ENCODE data around the gene SGPP2.

The SGPP2 gene

DNA sequence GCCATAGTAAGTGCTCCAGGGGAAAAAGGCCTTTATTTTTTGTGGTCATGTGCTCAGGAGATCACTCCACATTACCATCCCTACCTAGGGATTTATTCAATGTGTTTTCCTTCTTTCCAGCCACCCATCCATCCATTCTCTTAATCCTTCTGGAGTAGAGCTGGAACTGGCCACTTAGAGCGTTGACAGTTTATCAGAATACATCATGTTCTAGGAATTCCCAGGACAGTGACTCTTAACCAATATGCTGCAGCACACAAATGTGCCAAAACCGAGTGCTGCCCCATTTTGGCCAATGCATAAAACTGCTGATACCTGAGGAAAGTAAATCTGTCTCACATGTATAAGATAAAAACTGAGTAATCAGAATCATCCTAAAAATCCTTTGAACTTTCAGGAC is 167.8 kb downstream of the SGPP2 start:
- no peak for DNase-seq

DNA sequence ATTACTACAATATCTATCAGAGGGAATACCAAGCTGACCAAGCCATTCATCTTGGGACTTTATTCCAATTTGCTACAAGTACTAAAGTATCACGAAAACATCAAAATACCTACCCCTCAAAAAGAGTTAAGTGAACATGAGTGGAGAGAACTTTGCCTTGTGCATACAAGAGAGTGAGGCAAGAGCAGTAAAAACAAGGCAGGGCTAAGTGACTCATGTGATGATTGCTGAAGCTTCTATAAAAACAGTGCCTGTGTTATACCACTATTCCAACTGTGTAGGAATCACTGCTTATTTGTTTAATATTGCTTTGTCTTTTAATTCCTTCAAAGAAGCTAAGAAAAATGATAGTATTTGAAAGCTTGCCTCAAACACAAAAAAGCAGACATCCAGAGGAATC is 170.3 kb downstream of the SGPP2 start:
- no peak for DNase-seq

DNA sequence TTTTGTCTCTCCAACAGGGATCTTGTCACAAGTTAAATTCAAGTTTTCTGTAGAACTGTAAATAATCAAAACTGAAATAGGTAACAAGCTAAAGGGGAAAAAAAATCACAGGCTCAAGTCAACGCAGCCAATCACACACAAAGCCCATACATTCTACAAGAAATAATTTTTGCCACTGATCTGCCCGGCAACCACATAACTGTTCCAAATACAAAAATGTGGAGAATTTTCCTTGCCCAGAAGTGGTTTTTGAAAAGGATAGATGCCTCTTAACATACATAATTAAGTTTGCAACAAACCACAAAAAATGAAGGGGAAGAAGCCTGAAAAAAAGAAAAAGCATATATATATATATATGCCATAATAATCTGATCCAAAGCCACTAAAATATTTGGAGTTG is 171.2 kb downstream of the SGPP2 start:
- no peak for DNase-seq

DNA sequence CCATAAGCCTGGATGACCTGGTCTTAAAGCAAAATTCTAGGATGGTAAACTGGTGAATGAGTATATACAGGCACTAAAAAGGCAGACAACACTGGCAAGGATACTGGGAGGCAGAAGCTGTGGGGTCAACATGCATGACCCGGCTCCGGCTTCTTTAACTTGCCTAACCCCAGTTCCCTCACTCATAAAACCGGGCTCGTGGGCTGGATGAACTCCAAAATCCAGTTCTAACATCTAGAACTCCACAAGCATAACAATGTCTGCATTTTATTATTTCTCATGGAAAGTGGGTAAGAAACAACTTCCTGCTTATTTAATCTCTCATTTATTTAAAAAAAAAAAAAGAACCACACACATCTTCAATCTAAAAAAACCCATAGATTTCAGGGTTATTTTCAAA is 174.3 kb downstream of the SGPP2 start:
- no peak for DNase-seq

DNA sequence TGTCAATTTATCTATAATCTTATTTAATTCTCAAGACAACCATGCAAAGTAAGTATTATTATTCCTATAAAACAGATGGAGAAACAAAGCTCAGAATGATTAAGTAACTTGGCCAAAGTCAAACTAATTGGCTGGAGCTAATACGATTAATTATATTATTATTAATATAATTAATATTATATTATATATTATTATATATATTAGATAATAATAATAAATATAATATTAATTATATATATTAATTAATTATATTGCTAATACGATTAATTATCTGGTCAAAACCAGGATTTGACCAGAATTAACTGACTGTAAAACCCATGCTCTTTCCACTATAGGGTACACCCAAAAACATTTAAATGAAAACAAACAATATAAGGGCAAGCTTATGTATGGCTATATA is 179.2 kb downstream of the SGPP2 start:
- DNase-seq = no peak

DNA sequence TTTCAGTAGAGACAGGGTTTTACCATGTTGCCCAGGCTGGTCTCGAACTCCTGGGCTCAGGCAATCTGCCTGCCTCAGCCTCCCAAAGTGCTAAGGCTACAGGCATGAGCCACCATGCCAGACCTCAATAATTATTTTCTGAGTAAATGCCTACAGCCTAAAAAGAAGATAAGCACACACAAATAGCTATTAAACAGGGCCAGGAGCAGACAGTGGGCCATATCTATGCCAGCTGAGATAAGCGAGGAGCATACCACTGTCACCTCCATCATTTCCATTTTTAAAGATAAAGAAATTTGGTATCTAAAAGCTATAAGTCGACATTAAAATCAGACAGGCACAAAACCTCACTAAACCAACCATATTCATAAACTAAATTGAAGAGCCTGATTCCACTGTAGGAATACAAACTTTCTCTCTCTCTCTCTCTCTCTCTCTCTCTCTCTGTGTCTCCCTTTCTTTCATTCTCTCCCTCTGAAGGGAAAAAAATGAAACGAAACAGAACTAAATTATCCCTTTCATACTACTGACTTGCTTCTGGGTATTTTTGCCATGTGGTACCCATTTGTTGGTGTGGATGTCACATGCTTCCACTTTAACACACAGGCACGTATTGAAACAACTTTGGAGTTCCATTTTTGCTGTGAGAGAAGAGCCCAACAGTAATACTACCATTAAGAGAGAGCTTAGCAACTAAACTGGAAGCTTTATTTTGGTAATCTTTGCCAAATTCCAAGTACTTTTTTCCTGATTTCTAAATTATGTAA is 180.6 kb downstream of the SGPP2 start:
- no peak for DNase-seq

DNA sequence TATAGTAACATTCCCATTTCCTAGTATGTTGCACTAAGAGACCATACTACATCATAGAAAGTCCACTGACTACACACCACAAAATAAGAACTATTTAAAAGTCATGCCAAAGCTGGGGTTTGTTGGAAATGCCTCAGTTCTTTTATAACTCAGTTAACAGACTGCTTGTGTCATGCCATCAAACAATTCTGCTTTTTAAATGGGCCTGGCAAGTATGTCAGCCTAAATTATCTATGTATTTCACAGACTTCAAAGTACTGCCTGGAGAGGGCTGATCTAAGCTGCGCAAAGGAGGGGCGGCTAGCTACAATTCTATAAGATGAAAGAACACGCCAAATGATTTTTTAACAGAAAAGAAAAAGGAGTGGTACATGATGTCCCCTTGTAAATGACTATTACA is 182.0 kb downstream of the SGPP2 start:
- no peak for DNase-seq

DNA sequence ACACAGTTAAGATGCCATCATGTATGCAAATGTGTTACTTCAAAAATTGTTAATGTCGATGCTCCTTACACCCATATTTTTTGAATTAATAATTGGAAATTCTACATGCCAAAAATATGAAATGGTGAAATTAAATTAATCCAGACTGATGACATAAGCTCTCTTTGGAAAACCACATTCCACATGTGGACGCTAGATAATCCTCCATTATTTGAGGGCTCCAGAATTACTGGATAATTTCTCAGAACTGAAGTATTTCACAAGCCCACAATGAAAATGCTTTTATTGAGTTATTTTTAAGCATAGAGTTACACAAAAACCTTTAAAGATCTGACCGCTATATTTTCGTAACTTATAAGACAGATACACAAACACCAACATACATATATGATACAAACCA is 183.7 kb downstream of the SGPP2 start:
- DNase-seq = no peak

DNA sequence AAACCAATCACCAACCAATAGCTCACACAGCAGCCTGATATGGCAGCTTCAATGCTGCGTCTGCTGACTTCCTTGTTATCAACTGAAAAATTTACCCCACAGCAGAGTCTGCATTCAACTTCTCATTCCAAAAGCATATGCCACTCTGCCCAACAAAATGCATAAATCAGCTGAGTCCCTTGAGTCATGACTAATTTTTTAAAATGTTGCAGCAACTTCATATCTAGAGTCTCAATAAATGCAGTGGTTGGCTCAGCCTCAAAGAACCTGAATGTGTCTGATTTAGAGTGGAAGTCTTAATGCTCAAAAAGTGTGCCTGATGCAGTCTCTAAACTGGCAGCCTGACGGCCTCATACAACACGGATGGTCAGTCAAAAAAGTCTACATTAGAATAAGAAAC is 185.0 kb downstream of the SGPP2 start:
- no peak for DNase-seq
